Lower lobe of right lung (tissue), 2 donors: Measurements from ENCODE around the gene TM6SF1. TPM values are rescaled to one million over a fixed set of nuclear protein-coding genes. Genes with fewer than 3 reads are reported as not detected.

ENCODE experiments used
- ATAC-seq, 2 donors: fragments of 200-7000 bp; cut with Tn5 transposase; one replicate each; pipeline ENCODE4 v1.9.1; 2020 to 2022; ENCODE audit warnings: mild to moderate bottlenecking in 2 of 2, moderate library complexity in 2 of 2
- DNase-seq: peaks from one replicate; pipeline ENCODE4 v3.0.0-alpha.2; 2020
- H3K27ac ChIP-seq: fragments of 200-600 bp; one replicate; pipeline ENCODE4 v1.8.0; 2022
- H3K27me3 ChIP-seq: fragments of 200-600 bp; one replicate; pipeline ENCODE4 v1.8.0; 2022; ENCODE audit warnings: low read depth
- H3K36me3 ChIP-seq: fragments of 200-600 bp; one replicate; pipeline ENCODE4 v1.8.0; 2022; ENCODE audit warnings: mild to moderate bottlenecking
- H3K4me1 ChIP-seq: fragments of 200-600 bp; one replicate; pipeline ENCODE4 v1.8.0; 2022
- H3K4me3 ChIP-seq: fragments of 200-600 bp; one replicate; pipeline ENCODE4 v1.8.0; 2022; ENCODE audit warnings: mild to moderate bottlenecking
- H3K9me3 ChIP-seq: fragments of 200-600 bp; one replicate; pipeline ENCODE4 v1.8.0; 2022
- intact Hi-C: fragments of 100-400 bp; cut with DNase I; formaldehyde crosslinking; loops from one replicate; pipeline ENCODE4 v1.11.0; 2022
- total RNA-seq: library from RNA; stranded (reverse); fragmentation: NEBNext Ultra II Directional; extraction: Animal tissue kit (Norgen Biotek cat#: 25700); gene quantifications from one replicate; pipeline ENCODE4 v1.2.1, GENCODE V29; 2021
- TF ChIP-seq, protein P1 (sequence below): fragments of 200-600 bp; IDR thresholded peaks from one replicate; pipeline ENCODE4 v1.8.0; 2022; ENCODE audit warnings: antibody characterized with exemption, mild to moderate bottlenecking
- donor health status: DM: no; HTN: yes; CAD: no; lungs with severe emphysema.

TM6SF1 gene
- total RNA-seq, 1 donor from 2014 or later: 31.2 TPM

DNA sequence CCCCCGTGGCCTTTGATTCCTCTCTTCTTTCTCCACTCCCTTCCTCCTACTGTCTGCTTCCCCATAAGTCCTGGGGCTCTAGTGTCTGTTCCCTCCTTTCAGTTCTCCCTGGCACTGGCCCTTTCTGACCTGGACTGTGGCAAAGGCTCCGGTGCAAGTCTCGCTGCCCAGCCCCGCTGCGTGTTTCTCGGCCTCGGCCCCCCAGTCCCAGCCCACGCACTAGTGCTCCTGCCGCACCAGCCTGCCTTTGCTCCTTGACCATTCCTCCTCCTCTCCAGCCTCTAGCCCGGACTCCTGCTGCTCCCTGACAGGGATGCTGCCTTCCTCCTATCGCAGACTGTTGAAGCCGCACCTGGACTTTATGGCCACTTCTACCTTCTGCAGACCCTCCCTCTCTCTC is 2.1 kb downstream of the TM6SF1 start:
- no peak for DNase-seq
- H3K4me1 ChIP-seq: peaks cover 51% of the 10 kb centered on the region
- H3K36me3 ChIP-seq: peaks cover 8% of the 10 kb centered on the region
- intact Hi-C loops: no loop called here
- peaks cover 8% of the 10 kb centered on the region for H3K27me3 ChIP-seq
- H3K4me3 ChIP-seq: peak overlapping the region; percentile 73
- TF ChIP-seq, protein P1, sequence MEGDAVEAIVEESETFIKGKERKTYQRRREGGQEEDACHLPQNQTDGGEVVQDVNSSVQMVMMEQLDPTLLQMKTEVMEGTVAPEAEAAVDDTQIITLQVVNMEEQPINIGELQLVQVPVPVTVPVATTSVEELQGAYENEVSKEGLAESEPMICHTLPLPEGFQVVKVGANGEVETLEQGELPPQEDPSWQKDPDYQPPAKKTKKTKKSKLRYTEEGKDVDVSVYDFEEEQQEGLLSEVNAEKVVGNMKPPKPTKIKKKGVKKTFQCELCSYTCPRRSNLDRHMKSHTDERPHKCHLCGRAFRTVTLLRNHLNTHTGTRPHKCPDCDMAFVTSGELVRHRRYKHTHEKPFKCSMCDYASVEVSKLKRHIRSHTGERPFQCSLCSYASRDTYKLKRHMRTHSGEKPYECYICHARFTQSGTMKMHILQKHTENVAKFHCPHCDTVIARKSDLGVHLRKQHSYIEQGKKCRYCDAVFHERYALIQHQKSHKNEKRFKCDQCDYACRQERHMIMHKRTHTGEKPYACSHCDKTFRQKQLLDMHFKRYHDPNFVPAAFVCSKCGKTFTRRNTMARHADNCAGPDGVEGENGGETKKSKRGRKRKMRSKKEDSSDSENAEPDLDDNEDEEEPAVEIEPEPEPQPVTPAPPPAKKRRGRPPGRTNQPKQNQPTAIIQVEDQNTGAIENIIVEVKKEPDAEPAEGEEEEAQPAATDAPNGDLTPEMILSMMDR: no peak
- peak overlapping the region; percentile 92 for H3K27ac ChIP-seq
- no peaks in the 10 kb centered on the region for H3K9me3 ChIP-seq
- peak in 1 of 2 donors; percentile 11 for ATAC-seq

- H3K27ac ChIP-seq: no peak overlapping the region
- no peak overlapping the region for H3K4me3 ChIP-seq
- intact Hi-C loops: no loop called here
- H3K27me3 ChIP-seq: peaks cover 8% of the 10 kb centered on the region
- peaks cover 52% of the 10 kb centered on the region for H3K4me1 ChIP-seq
- no peaks in the 10 kb centered on the region for H3K9me3 ChIP-seq
- peaks cover 14% of the 10 kb centered on the region for H3K36me3 ChIP-seq
- ATAC-seq (no peak), DNase-seq (no peak)
- TF ChIP-seq, protein P1: no peak
These were observed 2.9 kb downstream of the TM6SF1 start for GRCh38 chr15:83110381-83110780.

- Histone ChIP-seq H3K36me3 (peaks cover 19% of the 10 kb centered on the region), H3K4me3 (no peak overlapping the region), H3K9me3 (no peaks in the 10 kb centered on the region), H3K27ac (no peak overlapping the region), H3K4me1 (peaks cover 52% of the 10 kb centered on the region), H3K27me3 (peaks cover 8% of the 10 kb centered on the region)
- TF ChIP-seq, protein P1: no peak
- DNase-seq (no peak), ATAC-seq (no peak)
- intact Hi-C loops: no loop called here
These were observed 3.7 kb downstream of the TM6SF1 start for GRCh38 chr15:83111149-83111548.

GRCh38 chr15:83112233-83112955 is 4.9 kb downstream of the TM6SF1 start:
- intact Hi-C loops: no loop called here
- no peak for DNase-seq
- Histone ChIP-seq H3K9me3 (no peaks in the 10 kb centered on the region), H3K27me3 (peaks cover 8% of the 10 kb centered on the region), H3K4me3 (no peak overlapping the region), H3K27ac (peak overlapping the region; percentile 59), H3K36me3 (peaks cover 19% of the 10 kb centered on the region), H3K4me1 (peaks cover 52% of the 10 kb centered on the region)
- ATAC-seq: peak in 1 of 2 donors; percentile 39
- TF ChIP-seq, protein P1: no peak

- H3K27ac ChIP-seq: peak overlapping the region; percentile 56
- peaks cover 19% of the 10 kb centered on the region for H3K36me3 ChIP-seq
- intact Hi-C loops: no loop called here
- no peak overlapping the region for H3K4me3 ChIP-seq
- ATAC-seq (no peak), DNase-seq (no peak)
- peaks cover 3% of the 10 kb centered on the region for H3K27me3 ChIP-seq
- TF ChIP-seq, protein P1: no peak
- H3K4me1 ChIP-seq: peaks cover 49% of the 10 kb centered on the region
- no peaks in the 10 kb centered on the region for H3K9me3 ChIP-seq
These were observed 5.5 kb downstream of the TM6SF1 start for GRCh38 chr15:83112956-83113299.
